ENCODE results near the gene TDRD9. TPM values are rescaled to one million over a fixed set of nuclear protein-coding genes. Genes with fewer than 3 reads are reported as not detected.

Gene TDRD9
- polyA plus RNA-seq, 10 donors: 0.10 to 1.4 (median 0.51) TPM

DNA sequence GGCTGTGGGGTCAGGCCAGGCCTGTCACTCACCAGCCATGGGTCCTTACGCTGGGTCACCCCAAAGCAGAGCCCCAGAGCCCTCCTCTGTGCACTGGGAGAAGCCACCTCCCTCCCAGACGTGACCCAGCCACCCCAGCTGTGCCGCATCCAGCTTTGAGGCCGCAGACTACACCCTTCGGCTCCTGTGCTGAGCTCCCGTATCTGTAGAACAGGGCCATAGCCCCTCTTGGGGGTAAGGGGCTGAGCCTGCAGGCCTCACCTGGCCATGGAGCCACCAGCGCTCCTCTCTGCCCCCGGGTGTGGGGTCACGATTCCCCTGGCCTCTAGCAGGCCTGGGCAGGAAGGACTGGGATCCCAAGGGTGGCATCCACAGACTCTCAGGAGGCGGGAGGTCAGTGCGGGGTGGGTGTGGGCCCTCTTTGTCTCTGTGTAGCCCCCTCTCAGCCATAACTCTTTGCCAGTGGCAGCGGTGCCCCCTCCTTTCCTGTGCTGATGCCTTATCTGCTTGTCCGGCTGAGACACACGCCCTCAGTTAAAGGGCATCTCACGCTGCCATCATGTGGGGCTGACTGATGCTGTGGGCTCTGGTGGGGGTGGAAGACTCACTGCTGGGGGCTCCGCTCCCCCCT, 173.5 kb downstream of the TDRD9 start:
- DNase-seq: no peak

Other genes starting within 250 kb of the TDRD9 start
- 10 to 100 TPM in 2 of 10 donors, 1 to 10 TPM in 8; 6.2 to 15.2 (median 8.4) TPM for gene XRCC3, start 213.0 kb upstream of the TDRD9 start, polyA plus RNA-seq (ENCODE audit: insufficient read length in 10 of 10)
- 10 to 100 TPM; 33.1 to 45.5 (median 40.5) TPM for gene ZFYVE21, start 212.6 kb upstream of the TDRD9 start, polyA plus RNA-seq (ENCODE audit: insufficient read length in 10 of 10)
- 10 to 100 TPM in 7 of 10 donors, 1 to 10 TPM in 3; 6.1 to 13.7 (median 11.4) TPM for gene PPP1R13B, start 80.9 kb upstream of the TDRD9 start, polyA plus RNA-seq (ENCODE audit: insufficient read length in 10 of 10)
- gene RD3L, start 14.1 kb downstream of the TDRD9 start, polyA plus RNA-seq (ENCODE audit: insufficient read length in 10 of 10): not detected
- 1 to 10 TPM in 6 of 10 donors, under 1 TPM in 4; 0.31 to 2.1 (median 1.4) TPM for gene ASPG, start 157.2 kb downstream of the TDRD9 start, polyA plus RNA-seq (ENCODE audit: insufficient read length in 10 of 10)
- gene KIF26A, start 210.1 kb downstream of the TDRD9 start, polyA plus RNA-seq (ENCODE audit: insufficient read length in 10 of 10): 10 to 100 TPM in 3 of 10 donors, 1 to 10 TPM in 7; 4.5 to 19.0 (median 6.6) TPM